Cortex of kidney (tissue), 1 donor: ENCODE measurements around the gene BMP2K.
A peak's percentile ranks its signal among the peaks of the same experiment; 100 is the strongest.

Source experiments
- DNase-seq: peaks from one replicate; lab custom pipeline; 2025; lab: John Stamatoyannopoulos, UW

Gene BMP2K

DNA sequence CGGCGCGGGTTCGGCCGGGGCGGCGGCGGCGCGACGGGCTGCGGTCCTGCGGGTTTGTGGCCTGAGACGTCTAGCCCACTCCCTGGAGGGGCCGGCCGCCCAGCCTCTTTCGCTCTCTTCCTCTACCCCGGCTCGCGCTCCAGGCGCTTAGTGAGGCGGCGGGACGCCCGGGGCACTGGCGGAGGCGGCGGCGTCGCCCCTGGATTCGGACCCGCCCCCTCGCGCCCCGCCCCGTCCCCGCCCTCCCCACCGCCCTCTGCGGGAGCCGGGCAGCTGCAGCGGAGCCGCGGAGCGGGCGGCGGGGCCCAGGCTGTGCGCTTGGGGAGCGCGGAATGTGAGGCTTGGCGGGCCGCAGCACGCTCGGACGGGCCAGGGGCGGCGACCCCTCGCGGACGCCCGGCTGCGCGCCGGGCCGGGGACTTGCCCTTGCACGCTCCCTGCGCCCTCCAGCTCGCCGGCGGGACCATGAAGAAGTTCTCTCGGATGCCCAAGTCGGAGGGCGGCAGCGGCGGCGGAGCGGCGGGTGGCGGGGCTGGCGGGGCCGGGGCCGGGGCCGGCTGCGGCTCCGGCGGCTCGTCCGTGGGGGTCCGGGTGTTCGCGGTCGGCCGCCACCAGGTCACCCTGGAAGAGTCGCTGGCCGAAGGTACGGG, at the start of gene BMP2K:
Gene BMP2K (plus strand): TSS at position 272 of the 650 bp plus-strand sequence. CDS start 194 bp downstream, at position 466.
- peak; percentile 26 for DNase-seq

DNA sequence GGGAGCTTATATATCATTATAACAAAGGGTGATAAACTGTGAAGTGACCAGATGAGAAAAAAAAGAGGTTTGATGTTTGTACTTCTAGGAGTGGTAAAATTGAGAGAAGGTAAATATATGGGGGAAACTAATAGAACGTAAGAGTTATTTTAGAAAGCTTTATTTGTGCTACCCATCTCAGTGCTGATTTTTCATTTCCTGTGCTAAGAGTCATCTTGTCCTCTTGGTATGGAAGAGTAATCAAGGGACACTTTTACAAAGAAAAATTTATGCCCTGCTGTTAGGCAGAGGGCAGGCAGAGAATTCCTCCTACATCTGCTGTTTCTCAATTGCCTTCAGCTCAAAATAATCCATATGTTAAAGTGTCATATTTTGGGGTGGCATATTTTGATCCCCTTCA, 49.6 kb upstream of the BMP2K start:
- DNase-seq = no peak

DNA sequence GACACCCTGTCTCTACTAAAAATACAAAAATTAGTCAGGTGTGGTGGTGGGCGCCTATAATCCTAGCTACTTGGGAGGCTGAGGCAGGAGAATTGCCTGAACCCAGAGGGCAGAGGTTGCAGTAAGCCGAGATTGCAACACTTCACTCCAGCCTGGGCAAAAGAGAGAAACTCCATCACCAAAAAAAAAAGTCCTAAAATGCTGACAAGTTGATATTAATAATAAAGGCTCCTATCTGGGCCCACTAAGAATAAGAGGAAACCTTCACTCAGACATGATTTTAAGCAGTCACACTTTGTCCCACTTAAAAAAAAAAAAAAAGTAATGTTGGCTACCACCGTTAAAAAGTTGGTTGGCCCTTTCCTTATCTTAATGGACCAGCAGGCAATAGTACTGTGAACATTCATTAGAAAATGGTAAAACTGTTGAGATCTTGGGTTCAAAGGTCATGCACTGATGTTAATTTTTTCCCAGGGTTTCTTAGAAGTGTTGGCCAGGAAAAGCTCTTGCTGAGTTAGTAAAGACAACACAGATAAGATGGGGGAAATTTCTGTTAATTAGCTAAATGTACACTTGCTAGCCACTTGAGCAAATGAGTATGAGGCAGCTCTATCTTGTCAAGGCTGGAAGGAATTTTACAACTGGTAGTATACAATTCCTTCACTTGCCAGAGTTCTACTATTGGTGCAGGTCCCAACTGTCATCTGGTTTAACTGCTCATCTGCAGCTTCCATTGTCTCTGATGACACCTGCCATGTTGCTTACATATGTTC, 43.6 kb upstream of the BMP2K start:
- DNase-seq = no peak

DNA sequence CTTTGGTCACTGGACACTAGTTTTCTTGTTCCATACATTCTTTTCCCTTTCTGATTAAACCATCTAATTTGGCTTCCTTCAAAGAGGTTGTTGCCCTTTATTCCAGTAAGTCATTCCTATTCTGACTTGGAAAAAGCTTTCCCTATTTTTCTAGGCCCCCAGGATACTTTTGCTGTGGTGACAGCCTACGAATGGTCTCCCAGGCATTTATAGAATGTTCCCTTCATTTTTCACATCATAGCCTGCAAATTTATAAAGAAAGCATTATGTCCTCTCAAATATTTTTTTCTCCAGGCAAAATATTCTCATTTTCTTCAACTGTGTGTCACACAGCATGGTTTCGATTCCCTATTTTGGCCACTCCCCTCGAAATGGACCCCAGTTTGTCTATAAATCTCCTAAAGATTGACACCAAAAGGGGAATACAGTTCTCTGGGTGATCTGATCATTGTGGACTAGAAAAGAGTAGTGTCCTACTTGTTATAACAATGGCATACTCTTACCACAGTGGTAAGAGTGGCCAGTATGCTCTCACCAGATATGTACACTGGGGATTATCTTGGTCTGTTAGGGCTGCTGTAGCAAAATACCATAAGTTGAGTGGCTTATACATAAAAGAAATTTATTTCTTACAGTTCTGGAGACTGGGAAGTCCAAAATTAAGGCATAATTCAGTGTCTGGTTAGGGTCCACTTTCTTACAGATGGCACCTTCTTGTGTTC, 41.5 kb upstream of the BMP2K start:
- DNase-seq = no peak

DNA sequence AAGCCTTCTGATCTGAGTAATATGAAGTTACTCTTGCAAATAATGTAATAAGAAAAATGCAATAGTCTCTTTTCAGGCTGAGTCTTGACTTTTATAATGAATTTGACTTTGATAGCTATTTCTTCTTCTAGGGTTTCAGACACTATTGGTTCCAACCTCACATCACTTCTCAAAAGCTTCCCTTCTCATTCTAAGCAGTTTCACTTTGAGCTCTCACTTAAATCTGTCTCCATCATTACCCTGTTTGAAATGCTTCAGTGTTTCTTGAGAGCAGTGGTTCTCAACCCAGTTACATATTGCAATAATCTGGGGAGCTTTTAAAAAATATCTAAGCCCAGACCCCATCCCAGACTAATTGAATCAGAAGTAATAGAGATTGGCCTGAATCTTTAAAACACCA, 40.5 kb upstream of the BMP2K start:
- DNase-seq = no peak

DNA sequence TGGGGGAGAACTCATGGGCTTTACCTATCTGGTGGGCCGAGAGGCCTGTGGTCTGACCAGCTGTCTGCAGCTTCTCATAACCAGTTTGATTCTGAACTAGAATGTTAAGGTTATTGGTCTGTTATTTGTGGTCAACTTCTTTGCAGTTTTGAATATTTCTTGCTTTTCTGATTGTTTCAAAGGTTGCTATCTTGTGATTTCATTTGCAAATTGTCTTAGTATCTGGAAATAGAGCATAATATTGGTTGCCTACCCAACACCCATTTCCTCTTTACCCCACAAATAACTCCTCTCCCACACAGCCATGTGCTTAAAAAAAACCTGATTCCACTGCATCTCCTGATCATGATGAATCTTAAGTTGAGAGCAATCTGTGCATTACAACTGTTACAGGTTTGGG, 39.1 kb upstream of the BMP2K start:
- no peak for DNase-seq

DNA sequence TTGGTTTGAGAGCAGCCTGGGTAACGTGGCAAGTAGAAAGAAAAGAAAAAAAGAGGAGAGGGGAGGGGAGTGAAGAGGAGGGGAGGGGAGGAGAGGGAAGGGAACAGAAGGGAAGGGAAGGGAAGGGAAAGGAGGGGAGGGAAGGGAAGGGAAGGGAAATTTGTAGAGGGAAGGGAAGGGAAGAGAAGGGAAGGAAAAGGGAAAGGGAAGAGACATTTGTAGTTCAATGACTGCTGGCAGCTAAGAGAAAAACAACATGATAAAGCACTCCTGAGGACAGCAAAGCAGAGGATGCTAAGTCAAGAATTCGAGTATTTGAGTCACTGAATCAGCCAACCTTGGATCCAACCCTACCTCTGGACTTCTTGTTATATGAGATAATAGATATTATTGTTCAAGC, 38.2 kb upstream of the BMP2K start:
- DNase-seq = no peak

DNA sequence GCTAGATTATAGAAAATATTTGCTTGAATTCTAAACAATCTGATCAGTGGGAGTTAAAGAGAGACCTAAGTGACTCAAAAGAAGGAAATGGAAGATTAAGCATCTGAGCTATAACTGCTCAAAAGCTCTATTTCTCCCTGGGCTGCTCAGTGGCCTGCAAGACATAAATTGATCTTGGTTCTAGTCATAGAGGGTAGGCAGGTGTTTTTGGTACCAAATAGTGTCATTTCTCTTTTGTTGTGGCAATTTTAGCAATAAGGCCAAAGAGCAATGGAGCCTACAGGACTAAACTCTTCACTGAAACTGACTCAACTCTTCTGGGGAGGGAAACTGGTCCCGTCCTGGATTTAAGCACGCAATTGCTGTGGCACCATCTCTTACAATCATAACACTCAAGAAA, 33.9 kb upstream of the BMP2K start:
- DNase-seq = no peak

DNA sequence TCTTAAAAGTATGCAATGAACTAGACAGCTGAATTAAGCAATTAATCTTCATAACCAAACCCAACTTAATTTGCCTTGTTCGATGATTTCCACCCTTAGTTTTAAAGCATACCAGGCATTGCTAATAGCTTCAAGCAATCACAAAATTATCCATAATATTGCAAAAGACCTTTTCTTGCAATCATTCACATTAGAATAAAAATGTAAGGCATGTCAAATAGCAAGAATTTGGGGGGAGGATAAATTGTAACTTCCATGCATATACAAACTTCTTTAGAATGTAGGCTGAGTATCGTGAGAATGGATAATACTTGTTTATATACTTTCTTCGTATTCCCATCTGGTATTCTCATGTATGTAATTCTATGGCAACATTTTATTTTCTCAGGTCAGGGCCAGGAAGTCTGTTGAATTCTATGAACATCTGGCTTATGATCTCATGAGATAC, 28.7 kb upstream of the BMP2K start:
- no peak for DNase-seq

DNA sequence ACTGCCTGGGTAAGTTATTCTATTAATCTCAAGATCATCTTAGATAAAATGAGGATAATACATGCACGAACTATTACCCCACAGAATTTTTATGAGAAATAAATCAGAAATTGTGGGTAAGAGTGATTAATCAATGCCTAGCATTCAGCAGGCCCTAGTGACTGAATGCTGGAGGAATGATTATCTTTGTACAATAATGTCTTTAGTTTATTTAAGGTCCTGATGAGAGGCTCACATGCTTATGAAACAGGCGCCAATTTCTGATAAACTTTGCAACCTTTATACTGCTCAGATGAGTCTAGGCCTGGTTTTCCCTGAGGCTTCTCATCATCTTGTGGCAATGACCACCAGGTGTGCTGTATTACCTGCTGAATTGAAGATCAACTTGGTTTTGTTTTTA, 27.8 kb upstream of the BMP2K start:
- no peak for DNase-seq

DNA sequence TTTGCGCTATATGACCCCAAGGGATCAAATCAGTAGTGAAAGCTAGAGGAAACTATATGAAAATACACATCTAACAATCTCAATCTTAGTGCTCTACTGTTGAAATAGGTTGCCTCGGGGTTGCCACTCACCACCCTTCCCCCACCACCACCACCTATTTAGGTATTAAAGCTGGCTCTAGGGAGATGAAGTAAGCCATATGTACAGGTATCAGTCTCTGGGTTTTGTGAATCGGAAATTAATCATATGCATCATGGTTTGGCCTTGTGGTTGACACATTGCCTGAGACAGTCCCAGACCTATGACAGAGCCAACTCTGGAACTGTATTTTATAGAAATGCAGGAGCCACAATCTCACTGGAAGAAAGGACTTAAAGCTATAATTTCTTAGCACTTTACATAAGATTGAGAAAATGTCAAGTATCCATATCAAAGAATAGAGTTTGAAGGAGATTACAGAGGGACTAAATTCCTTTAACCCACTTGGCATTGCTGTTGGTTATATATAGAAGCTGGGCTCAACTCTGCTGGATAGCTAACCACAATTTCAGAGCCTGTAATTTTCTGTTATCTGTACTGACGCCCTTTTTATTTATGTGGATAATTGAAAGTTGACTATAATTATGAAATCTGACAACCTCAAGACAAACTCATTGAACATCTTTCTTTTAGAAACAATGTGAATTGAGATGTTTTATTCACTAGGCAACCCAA, 26.7 kb upstream of the BMP2K start:
- no peak for DNase-seq

DNA sequence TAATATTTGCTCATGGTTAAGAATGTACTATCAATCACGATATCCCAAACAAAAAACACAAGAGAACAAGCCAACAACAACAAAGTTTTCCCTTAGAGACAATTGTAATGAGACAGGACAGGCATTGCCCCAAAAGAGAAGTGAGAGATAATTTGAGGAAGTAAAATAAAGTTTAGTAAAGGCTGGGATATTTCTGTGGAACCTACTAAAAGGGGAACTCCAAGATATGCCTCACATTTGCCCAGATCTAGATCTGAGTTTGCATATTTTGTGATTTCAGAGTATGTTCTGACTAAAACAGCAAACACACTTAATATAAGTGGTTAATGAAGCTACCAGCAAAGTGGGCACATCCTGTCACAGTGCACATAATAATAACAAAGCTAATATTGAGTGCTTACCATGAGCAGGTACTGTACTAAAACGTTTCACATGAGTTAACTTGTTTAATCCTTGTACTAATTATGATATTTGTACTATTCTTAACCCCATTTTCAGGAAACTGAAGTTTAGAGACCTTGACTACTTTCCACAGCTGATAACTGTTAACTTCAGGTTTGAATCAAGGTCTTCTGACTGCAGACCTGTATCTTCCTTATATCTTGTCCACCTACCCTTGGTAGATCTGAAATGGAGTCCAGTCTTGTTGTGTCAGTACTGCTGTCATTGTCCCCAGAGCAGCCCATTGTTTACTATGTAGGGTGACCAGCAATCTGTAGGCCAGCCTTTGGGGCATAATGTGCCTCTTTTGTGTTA, 26.0 kb upstream of the BMP2K start:
- DNase-seq = no peak

DNA sequence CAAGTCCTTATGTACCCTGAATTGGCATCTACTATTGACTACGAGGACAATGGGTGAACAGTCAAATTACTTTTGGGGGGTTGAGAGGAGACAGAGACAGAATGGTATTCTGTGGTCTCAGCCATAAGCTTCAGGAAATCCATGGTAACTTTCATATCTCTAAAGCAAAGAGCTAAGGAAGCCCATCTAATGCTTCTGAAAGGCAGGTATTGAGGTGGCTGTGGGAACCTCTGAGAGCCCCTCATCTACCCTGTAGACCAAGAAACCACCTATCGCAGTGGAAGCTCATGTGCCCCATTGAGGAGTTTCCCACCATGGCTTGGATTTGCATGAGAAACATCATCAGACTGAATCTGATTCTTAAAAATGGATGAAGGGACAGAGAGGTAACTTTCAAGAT, 23.1 kb upstream of the BMP2K start:
- no peak for DNase-seq

DNA sequence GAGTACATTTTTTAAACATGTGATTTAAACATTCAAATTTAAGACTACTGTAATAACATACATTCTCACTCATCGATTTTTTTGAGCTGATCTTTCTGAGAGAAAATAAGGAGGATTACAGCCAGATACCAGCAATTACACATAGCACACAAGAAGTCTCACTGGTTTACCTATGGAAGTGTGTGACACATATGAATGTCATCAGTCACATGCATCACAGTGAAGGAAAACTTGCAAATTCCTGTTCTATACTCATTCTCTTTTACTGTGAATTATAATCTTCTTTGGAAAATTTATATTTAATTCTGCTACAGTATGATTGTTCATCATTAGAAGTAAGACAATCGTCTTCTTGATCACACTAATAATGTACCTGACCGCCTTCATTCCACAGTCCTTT, 21.3 kb upstream of the BMP2K start:
- DNase-seq = no peak

DNA sequence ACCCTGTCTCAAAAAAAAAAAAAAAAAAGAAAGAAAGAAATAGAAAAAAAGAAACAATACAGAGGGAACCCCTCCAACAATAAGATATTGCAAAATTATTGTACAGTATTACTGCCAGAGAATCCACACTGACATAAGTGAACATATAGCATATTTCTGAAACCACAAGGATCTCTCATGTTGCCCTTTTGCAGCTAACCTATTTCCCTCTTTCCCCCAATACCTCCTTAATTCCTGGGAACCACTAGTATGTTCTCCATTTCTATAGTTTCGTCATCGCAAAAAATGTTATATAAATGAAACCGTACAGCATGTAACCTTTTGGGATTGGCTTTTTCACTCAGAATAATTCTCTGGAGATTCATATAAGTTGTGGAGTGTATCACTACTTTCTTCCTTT, 20.0 kb upstream of the BMP2K start:
- no peak for DNase-seq

DNA sequence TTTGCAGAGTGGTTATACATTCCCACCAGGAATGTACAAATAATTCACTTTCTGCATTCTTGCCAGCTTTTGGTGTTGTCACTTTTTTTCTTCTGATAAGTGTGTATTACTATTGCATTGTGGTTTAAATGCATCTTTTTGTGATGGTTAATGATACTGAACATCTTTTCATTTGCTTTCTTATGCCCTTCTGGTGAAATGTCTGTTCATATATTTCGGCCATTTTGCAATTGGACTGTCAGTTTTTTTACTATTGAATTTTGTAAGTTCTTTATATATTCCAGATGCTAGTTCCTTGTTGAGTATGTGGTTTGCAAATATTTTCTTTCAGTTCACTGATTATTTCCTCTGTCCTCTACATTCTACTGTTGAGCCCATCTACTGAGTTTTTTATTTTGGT, 19.4 kb upstream of the BMP2K start:
- no peak for DNase-seq

DNA sequence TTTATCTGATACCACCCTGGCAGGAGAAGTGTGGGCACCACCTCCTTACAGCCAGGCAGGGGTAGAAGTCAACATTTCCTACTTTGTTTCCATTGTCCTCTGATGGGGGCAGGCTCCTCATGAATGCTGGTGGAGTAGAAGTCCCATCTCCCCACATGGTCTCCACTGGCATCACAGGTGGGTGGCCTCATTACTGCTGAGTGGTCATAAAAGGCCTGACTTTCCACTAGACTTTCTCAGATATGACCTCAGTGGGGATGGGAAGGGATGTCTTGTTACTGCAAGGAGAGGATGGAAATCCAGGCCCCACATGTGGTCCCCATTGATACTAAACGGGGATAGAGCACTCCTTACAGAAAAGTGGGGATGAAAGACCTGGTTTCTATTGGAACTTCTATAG, 18.6 kb upstream of the BMP2K start:
- DNase-seq = no peak

DNA sequence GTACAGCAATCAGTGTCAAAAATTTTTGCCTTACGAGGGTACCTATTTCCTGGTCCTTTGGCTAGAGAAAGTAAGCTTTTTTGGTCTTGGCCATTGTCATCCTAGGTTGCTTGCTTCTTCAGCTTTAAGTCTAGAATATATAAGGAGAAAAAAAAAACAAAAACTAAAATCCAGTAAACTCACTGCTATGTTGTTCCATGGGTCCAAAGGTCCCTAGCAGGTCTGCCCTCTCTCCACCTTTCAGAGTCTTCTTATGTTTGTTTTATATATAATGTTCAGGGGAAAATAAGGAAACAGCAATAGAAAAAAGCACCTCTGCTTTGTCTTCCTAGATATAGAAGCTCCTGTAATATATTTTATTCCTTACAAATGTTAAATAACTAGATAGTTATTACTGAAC, 18.1 kb upstream of the BMP2K start:
- no peak for DNase-seq

DNA sequence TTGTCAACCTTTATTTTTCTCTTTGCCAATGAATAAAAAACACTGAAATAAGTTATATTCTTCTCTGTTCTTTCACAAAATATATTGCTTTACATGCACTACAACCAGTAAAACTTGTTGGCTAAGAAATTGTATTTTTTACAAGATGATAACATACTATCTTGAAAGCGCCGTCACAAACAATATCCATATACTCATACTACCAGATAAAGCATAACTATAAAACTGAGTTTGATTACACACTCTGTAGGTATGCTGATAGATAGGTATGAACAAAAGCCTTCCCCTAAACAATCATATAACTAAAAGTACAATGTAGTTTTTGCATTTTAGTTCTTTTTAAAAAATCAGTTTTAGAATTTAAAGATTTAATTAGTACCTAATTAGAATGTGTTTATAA, 13.6 kb upstream of the BMP2K start:
- DNase-seq = no peak

DNA sequence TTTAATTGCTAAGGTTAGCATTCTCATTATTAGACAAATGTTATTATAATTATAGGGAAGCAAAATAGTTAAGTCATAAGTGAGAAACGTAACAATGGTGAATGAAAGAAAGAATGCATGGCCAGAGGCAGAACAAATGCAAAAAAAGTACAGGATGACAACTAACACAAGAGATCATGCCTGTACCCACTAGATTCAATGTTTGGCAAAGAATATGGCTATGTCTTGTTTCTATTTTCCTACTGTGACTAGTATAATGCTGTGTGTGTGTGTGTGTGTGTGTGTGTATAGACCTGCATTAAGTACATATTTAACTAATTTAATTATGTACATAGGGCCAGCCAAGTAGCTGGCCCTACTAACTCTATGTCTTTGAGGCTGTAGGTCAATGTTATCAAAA, 12.9 kb upstream of the BMP2K start:
- DNase-seq = no peak

DNA sequence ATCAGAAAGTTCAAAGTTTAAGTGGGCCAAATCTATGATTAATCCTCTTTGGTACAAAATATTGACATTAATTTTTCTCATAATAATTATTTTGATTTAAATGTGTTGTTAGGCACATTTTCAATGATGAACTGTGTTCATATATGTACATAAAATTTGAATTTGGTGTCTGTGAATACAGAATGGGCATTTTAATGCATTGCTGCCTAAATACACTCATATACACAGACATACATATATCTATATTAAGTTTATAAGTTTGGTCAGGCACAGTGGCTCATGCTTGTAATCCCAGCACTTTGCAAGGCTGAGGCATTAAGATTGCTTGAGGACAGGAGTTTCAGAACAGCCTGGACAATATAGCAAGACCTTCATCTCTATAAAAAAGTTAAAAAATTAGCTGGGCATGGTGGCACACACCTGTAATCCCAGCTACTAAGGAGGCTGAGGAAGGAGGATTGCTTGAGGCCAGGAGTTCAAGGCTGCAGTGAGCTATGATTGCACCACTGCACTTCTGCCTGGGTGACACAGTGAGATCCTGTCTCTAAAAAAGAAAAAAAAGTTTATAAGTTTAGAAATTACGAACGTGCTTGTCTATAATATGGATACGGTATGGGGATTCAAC, 12.3 kb upstream of the BMP2K start:
- DNase-seq = no peak
